Endothelial cell of umbilical vein (primary cell): Measurements from ENCODE around the gene CYP27A1.

Experiments
- EZH2 ChIP-seq: IDR thresholded peaks from 2 replicates; pipeline ENCODE4 v1.6.1; 2012; ENCODE audit warnings: borderline replicate concordance, low read depth, mild to moderate bottlenecking, moderate library complexity, low read length, inconsistent platforms; ENCODE audit not compliant: severe bottlenecking
- POLR2AphosphoS5 ChIP-seq: IDR thresholded peaks from 2 replicates; pipeline ENCODE4 v1.6.1; 2012; ENCODE audit warnings: low read depth, mild to moderate bottlenecking, control low read depth, low read length, moderate library complexity; ENCODE audit not compliant: insufficient read depth

DNA sequence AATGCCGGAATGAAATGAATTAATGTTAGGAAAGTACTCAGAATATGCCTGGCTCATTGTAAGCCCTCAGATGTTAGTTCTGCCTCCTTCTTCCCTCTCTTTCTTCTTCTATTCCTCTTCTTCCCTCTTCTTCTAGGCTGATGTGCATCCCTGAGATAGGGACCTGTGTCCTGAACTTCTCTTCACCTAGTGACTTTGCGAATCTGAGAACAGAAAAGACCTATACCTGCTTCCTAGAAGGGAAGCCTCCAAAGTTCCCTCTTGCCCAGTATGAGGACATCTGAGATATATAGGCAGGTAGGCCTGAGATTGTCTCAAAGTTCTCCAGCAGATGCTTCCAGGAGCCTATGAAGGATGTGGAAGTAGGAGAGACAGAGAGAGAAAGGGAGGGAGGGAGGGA is 8.1 kb upstream of the CYP27A1 start:
- no peak for TF ChIP-seq POLR2AphosphoS5
- no peak for TF ChIP-seq EZH2
